ENCODE data around the gene DVL2. TPM values are rescaled to one million over a fixed set of nuclear protein-coding genes. Genes with fewer than 3 reads are reported as not detected.
A peak's percentile ranks its signal among the peaks of the same experiment; 100 is the strongest.

The DVL2 gene
- total RNA-seq, 2 experiments from 2014 or later: 47.2 to 49.1 TPM

- POLR2A ChIA-PET: interaction anchor here (0.6 to 9.1 kb wide), 8 partner anchors 9 to 446 kb away, joined by 3 to 100 read pairs (median 12); partner anchors contain the start of genes ACADVL, CTDNEP1, DLG4 and ELP5
- Mint-ChIP-seq H3K4me1 (peaks cover 55% of the 10 kb centered on the region), H3K36me3 (ENCODE audit: low read depth) (peaks cover 66% of the 10 kb centered on the region)
Observed at GRCh38 chr17:7241090-7241733, 6.9 kb upstream of the DVL2 start.

GRCh38 chr17:7240375-7240774 is 6.1 kb upstream of the DVL2 start:
- Mint-ChIP-seq H3K27me3 (no peaks in the 10 kb centered on the region), H3K4me1 (peaks cover 62% of the 10 kb centered on the region), H3K36me3 (ENCODE audit: low read depth) (peaks cover 69% of the 10 kb centered on the region), H3K9me3 (no peaks in the 10 kb centered on the region), H3K27ac (peak overlapping the region; percentile 92), H3K4me3 (peak overlapping the region; percentile 87)
- DNase-seq: no peak
- CTCF ChIA-PET: interaction anchor here (1.6 to 6.6 kb wide), 4 partner anchors 19 to 320 kb away, joined by 4 to 44 read pairs (median 12); partner anchors contain the start of genes ACADVL and DLG4
- POLR2A ChIA-PET: interaction anchor here (1.0 to 9.1 kb wide), 4 partner anchors 10 to 334 kb away, joined by 3 to 100 read pairs (median 38); partner anchors contain the start of genes ACADVL, CTDNEP1, DLG4 and ELP5

More at GRCh38 chr17:7241090-7241733, 6.9 kb upstream of the DVL2 start:
- peak overlapping the region; percentile 92 for H3K27ac Mint-ChIP-seq
- CTCF ChIA-PET: interaction anchor here (0.9 to 2.7 kb wide), 5 partner anchors 8 to 374 kb away, joined by 3 to 19 read pairs (median 6); partner anchors contain the start of genes ACADVL, DLG4 and FXR2
- no peak for DNase-seq
- H3K27me3 Mint-ChIP-seq: no peaks in the 10 kb centered on the region
- peak overlapping the region; percentile 87 for H3K4me3 Mint-ChIP-seq
- no peaks in the 10 kb centered on the region for H3K9me3 Mint-ChIP-seq

GRCh38 chr17:7239091-7240027 is 5.0 kb upstream of the DVL2 start, which contains the start of gene PHF23:
TSS of gene PHF23 (minus strand) at chr17:7239457. CDS start at chr17:7239279, 178 bp downstream.
- H3K36me3 Mint-ChIP-seq (ENCODE audit: low read depth): peaks cover 74% of the 10 kb centered on the region
- peaks cover 71% of the 10 kb centered on the region for H3K4me1 Mint-ChIP-seq
- H3K9me3 Mint-ChIP-seq: no peaks in the 10 kb centered on the region
- H3K27ac Mint-ChIP-seq: peak within 1 kb of the TSS; percentile 92
- no peaks in the 10 kb centered on the region for H3K27me3 Mint-ChIP-seq
- DNase-seq: peak; percentile 98
- ChIA-PET POLR2A (interaction anchor here (0.6 to 9.1 kb wide), 11 partner anchors 11 to 447 kb away, joined by 3 to 100 read pairs (median 6); partner anchors contain the start of genes ACADVL, ACAP1, CTDNEP1 and DLG4), CTCF (interaction anchor here (0.6 to 6.6 kb wide), 4 partner anchors 18 to 321 kb away, joined by 4 to 44 read pairs (median 5); partner anchors contain the start of genes ACADVL and DLG4)
- peak within 1 kb of the TSS; percentile 87 for H3K4me3 Mint-ChIP-seq

- POLR2A ChIA-PET: interaction anchor here (1.0 to 9.1 kb wide), 8 partner anchors 12 to 448 kb away, joined by 4 to 100 read pairs (median 7); partner anchors contain the start of genes ACADVL, ACAP1, CTDNEP1 and DLG4
- no peaks in the 10 kb centered on the region for H3K27me3 Mint-ChIP-seq
- CTCF ChIA-PET: interaction anchor here (0.6 to 6.6 kb wide), 3 partner anchors 18 to 482 kb away, joined by 3 to 44 read pairs (median 3); partner anchors contain the start of genes ACADVL and DLG4
- no peak for DNase-seq
- H3K4me1 Mint-ChIP-seq: peaks cover 71% of the 10 kb centered on the region
- H3K36me3 Mint-ChIP-seq (ENCODE audit: low read depth): peaks cover 68% of the 10 kb centered on the region
- H3K4me3 Mint-ChIP-seq: peak overlapping the region; percentile 87
- peak overlapping the region; percentile 92 for H3K27ac Mint-ChIP-seq
- no peaks in the 10 kb centered on the region for H3K9me3 Mint-ChIP-seq
Observed at GRCh38 chr17:7238420-7239090, 4.2 kb upstream of the DVL2 start.

DNA sequence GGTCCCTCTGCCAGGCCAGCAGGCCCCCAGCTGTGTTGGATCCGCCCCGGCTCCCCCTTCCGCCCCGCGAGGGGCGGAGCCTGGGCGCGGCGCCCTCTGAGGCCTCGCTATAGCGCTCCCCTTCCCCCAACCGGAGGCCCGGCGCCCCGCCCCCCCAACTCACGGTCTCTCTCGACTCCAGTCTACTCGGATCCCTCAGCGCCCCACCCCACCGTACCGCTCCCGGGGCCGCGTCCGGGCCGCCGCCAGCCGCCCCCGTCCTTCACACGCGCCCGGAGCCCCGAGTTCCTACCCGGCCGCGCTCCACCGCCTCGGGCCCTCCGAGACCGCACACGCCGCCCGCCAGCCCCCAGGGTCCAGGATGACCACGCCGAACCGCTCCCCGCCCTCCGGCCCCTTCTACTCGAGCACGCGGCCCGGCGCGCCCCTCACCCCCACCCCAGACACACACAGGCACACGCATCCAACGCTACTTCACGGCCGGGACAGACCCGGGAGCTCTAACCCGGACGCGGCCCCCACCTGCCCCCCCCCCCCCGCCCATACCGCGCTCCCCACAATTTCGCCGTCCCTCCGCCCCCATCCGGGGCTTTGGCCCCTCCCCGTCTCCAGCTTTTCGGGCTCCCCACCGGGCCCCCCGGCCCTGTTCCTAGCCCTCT is 3.6 kb upstream of the DVL2 start:
- Mint-ChIP-seq H3K4me1 (peaks cover 71% of the 10 kb centered on the region), H3K27me3 (no peaks in the 10 kb centered on the region), H3K36me3 (ENCODE audit: low read depth) (peaks cover 64% of the 10 kb centered on the region), H3K27ac (peak overlapping the region; percentile 92), H3K9me3 (no peaks in the 10 kb centered on the region), H3K4me3 (peak overlapping the region; percentile 87)
- peak; percentile 81 for DNase-seq
- ChIA-PET POLR2A (interaction anchor here (0.5 to 9.1 kb wide), 8 partner anchors 13 to 457 kb away, joined by 3 to 100 read pairs (median 6); partner anchors contain the start of genes ACADVL, ACAP1, CTDNEP1 and DLG4), CTCF (interaction anchor here (0.6 to 6.6 kb wide), 3 partner anchors 17 to 483 kb away, joined by 3 to 44 read pairs (median 3); partner anchors contain the start of genes ACADVL and DLG4)

DNA sequence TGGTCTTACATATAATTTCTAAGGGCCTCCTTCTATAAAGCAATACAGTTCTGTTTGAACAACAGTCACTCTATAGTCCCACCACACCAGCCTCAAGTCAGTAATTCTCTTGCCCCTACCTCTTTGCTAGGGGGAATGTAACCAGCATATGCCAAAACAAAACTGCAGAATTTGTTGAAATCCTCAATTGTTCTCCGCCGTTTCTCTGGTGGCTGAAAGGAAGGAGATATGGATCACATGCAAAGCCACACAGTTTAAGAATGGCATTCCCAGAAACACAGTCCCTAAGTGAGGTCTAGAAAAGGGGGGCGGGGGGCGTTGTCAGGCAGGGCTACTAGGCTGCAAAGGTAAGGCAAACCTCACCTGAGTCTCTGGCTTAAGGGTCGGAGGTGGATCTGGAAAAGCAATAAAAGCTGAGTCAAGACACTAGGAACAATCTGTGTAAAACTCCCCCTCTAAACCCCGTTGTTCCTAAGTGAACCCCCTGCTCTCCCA is 3.0 kb upstream of the DVL2 start:
- H3K4me3 Mint-ChIP-seq: peak overlapping the region; percentile 87
- H3K36me3 Mint-ChIP-seq (ENCODE audit: low read depth): peaks cover 62% of the 10 kb centered on the region
- H3K27me3 Mint-ChIP-seq: no peaks in the 10 kb centered on the region
- no peaks in the 10 kb centered on the region for H3K9me3 Mint-ChIP-seq
- DNase-seq: no peak
- peak overlapping the region; percentile 92 for H3K27ac Mint-ChIP-seq
- H3K4me1 Mint-ChIP-seq: peaks cover 71% of the 10 kb centered on the region
- ChIA-PET POLR2A (interaction anchor here (0.9 to 9.1 kb wide), 7 partner anchors 13 to 99 kb away, joined by 3 to 100 read pairs (median 6); partner anchors contain the start of genes ACADVL, ACAP1, CTDNEP1 and DLG4), CTCF (interaction anchor here (1.3 to 6.6 kb wide), 2 partner anchors 16 to 23 kb away, joined by 3 to 44 read pairs; partner anchors contain the start of genes ACADVL and DLG4)

DNA sequence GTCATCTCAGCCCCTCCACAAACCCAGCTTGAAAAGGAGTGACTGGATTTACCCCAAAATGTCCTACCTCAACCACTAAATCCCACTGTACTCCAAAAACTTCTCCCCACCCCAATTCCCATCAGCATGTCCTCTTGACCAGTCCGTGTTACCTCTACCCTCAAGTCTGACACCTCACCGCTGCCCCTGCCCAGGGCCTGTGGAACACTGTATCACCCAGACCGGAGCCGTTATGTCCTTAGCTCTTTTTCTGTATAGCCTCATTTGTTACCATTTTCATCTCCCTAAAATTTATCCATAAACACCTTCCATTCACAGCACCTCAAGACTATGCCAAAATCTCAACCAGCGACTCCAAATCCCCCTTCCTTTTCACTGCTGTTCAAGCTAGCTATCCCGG is 2.5 kb upstream of the DVL2 start:
- Mint-ChIP-seq H3K27ac (peak overlapping the region; percentile 92), H3K4me3 (peak overlapping the region; percentile 87), H3K4me1 (peaks cover 72% of the 10 kb centered on the region), H3K36me3 (ENCODE audit: low read depth) (peaks cover 62% of the 10 kb centered on the region), H3K27me3 (no peaks in the 10 kb centered on the region), H3K9me3 (no peaks in the 10 kb centered on the region)
- ChIA-PET CTCF (interaction anchor here (6.6 kb wide), 1 partner anchor 16 kb away, joined by 44 read pairs; the partner anchor contains the start of genes ACADVL and DLG4), POLR2A (interaction anchor here (0.9 to 9.1 kb wide), 6 partner anchors 15 to 100 kb away, joined by 3 to 100 read pairs (median 6); partner anchors contain the start of genes ACADVL, ACAP1, CTDNEP1 and DLG4)
- no peak for DNase-seq

DNA sequence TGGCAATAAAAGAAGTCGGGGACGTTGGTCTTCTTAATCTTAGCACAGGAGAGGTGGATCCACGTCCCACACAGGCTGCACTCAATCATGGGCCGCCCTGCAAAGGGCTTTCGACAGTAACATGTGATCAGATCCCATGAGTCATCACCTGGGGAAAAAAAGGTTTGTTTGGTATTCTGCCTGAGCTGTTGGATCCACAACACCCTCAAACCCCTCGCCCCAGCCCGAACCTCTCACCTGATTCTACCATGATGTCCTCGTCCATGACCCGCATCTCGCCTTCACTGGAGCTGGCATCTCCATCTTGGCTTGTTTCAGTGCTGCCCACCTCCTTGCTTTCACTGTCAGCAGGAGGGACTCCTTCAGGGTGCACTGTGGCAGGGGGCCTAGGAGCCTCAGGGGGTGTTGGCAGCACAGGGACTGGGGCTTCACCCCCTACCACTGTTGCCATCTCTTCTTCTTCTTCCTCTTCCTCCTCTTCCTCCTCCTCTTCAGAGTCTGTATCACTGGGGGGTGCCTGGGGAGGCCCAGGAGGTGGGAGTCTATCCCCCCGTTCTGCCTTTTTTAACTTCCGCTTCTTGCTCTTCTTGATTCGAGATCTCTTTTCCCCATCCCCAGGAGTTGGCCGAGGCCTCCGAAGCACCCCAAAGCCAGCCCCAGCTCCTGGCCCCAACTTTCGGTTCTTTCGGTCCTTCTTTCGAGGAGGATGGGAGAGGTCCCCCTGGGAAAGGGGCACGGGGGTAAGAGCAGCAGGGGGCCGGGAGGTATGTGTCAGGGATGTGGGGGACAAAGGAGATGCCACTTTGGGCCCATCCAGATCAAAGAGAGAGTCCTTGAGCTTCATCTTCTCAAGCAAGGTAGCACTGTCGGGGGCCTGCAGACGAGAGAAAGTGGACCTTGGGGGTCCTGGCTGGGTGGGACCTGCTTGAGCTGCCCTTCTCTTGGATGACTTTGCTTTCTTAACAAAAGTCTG is 1.7 kb upstream of the DVL2 start:
- POLR2A ChIA-PET: interaction anchor here (0.9 to 9.1 kb wide), 6 partner anchors 15 to 72 kb away, joined by 3 to 100 read pairs (median 6); partner anchors contain the start of genes ACADVL, CTDNEP1 and DLG4
- no peak for DNase-seq
- H3K27me3 Mint-ChIP-seq: no peaks in the 10 kb centered on the region
- H3K4me3 Mint-ChIP-seq: peak overlapping the region; percentile 1
- CTCF ChIA-PET: interaction anchor here (6.6 kb wide), 1 partner anchor 15 kb away, joined by 44 read pairs; the partner anchor contains the start of genes ACADVL and DLG4
- H3K27ac Mint-ChIP-seq: peak overlapping the region; percentile 64
- no peaks in the 10 kb centered on the region for H3K9me3 Mint-ChIP-seq
- H3K4me1 Mint-ChIP-seq: peaks cover 65% of the 10 kb centered on the region
- peaks cover 53% of the 10 kb centered on the region for H3K36me3 Mint-ChIP-seq (ENCODE audit: low read depth)

GRCh38 chr17:7233701-7234082 is 625 bp downstream of the DVL2 start:
- Mint-ChIP-seq H3K27ac (peak overlapping the region; percentile 81), H3K36me3 (ENCODE audit: low read depth) (peaks cover 48% of the 10 kb centered on the region)

DNA sequence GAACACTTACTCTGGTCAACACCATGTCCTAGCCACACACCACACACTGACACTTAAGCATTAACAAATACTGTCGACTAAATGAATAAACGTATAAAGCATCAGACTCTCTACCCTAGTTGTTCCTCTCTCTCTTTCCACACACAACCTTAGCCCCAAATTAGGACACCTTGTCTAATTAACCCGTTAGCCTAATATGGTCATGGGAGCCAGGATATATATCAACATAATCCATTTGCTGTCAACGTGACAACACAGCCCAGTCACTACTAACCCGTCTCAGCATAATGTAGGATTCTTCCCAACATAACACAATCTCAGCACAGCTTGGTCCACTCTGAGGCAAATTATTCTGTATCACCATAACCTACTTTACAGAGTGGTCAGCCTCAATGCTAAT is 2.2 kb downstream of the DVL2 start:
- Mint-ChIP-seq H3K36me3 (ENCODE audit: low read depth) (peaks cover 55% of the 10 kb centered on the region), H3K4me3 (peak overlapping the region; percentile 0), H3K27ac (no peak overlapping the region), H3K9me3 (no peaks in the 10 kb centered on the region), H3K4me1 (peaks cover 53% of the 10 kb centered on the region), H3K27me3 (no peaks in the 10 kb centered on the region)
- ChIA-PET CTCF (interaction anchor here (1.0 kb wide), 1 partner anchor 64 kb away, joined by 3 read pairs; no protein-coding TSS in a partner anchor), POLR2A (interaction anchor here (0.7 to 1.4 kb wide), 5 partner anchors 11 to 166 kb away, joined by 3 to 6 read pairs (median 3); no protein-coding TSS in a partner anchor)
- DNase-seq: no peak

More at GRCh38 chr17:7233701-7234082, 625 bp downstream of the DVL2 start:
- Mint-ChIP-seq H3K4me3 (peak overlapping the region; percentile 96), H3K9me3 (no peaks in the 10 kb centered on the region), H3K27me3 (no peaks in the 10 kb centered on the region), H3K4me1 (peaks cover 54% of the 10 kb centered on the region)
- DNase-seq: no peak
- ChIA-PET POLR2A (interaction anchor here (1.0 to 1.8 kb wide), 8 partner anchors 9 to 350 kb away, joined by 3 to 29 read pairs (median 6); partner anchors contain the start of genes ACADVL, CTDNEP1, DLG4 and ELP5), CTCF (interaction anchor here (6.6 kb wide), 1 partner anchor 13 kb away, joined by 44 read pairs; the partner anchor contains the start of genes ACADVL and DLG4)

All from activated CD4-positive, alpha-beta memory T cell treated with anti-CD3 and anti-CD28 coated beads, Interleukin-2, amount 10 ng/mL, durations not matched to agents 7 days and 5 days (primary cell).